SK-N-SH (cell line): ENCODE data around the gene TFB1M. TPM values are rescaled to one million over a fixed set of nuclear protein-coding genes. Genes with fewer than 3 reads are reported as not detected.

Experiments used
- CTCF ChIA-PET: fragments of 300-600, 350-600 bp; formaldehyde crosslinking; extraction: SDS; loops from one replicate; lab custom pipeline; 2021; lab: Yijun Ruan, JAX
- POLR2A ChIA-PET: fragments of 350-600 bp; sonication (Branson Sonifier 250); formaldehyde crosslinking; extraction: SDS; loops from one replicate; lab custom pipeline; 2020; ENCODE audit warnings: antibody characterized with exemption, inconsistent platforms; lab: Yijun Ruan, JAX
- DNase-seq: peaks from one replicate; pipeline ENCODE4 v3.0.0; 2012
- H2AFZ ChIP-seq: fragments of 200-600 bp; sonication (generic); 2 replicates; pipeline ENCODE4 v1.8.1; 2016; ENCODE audit warnings: antibody characterized with exemption, mild to moderate bottlenecking, low read depth
- H3F3A ChIP-seq: fragments of 200-600 bp; sonication (generic); replicated peaks from 2 replicates; pipeline ENCODE3; 2016; ENCODE audit warnings: antibody characterized with exemption, mild to moderate bottlenecking; ENCODE audit not compliant: insufficient read depth
- H3K27ac ChIP-seq, 2 experiments: fragments of 200-500 bp in 1 of 2; fragments of 200-600 bp in 1 of 2; sonication (Bioruptor generic) in 1 of 2; sonication (generic), shearing (Covaris generic) in 1 of 2; 2 replicates each; pipeline versions ENCODE4 v1.5.1 to v1.6.1; 2014 to 2016; ENCODE audit warnings: low read depth in 2 of 2, inconsistent platforms in 1 of 2, low read length in 1 of 2, mild to moderate bottlenecking in 1 of 2, mixed read lengths in 1 of 2
- H3K27me3 ChIP-seq: fragments of 200-600 bp; sonication (generic), shearing (Covaris generic); 2 replicates; pipeline ENCODE4 v1.6.1; 2016; ENCODE audit warnings: mixed run types; ENCODE audit not compliant: insufficient read depth
- H3K36me3 ChIP-seq, 2 experiments: fragments of 200-500 bp in 1 of 2; fragments of 200-600 bp in 1 of 2; sonication (Bioruptor generic) in 1 of 2; sonication (generic) in 1 of 2; replicated peaks in 1 of 2; 2 replicates each; pipeline versions ENCODE3 to v1.5.1; 2014 to 2016; ENCODE audit warnings: low read length in 1 of 2, mild to moderate bottlenecking in 1 of 2; ENCODE audit not compliant: insufficient read depth in 2 of 2, control insufficient read depth in 1 of 2
- H3K4me1 ChIP-seq, 2 experiments: fragments of 200-500 bp in 1 of 2; fragments of 200-600 bp in 1 of 2; sonication (Bioruptor generic) in 1 of 2; sonication (generic), shearing (Covaris generic) in 1 of 2; 2 replicates each; pipeline versions ENCODE4 v1.5.1 to v1.6.1; 2014 to 2016; ENCODE audit warnings: low read depth in 1 of 2, low read length in 1 of 2, mixed run types in 1 of 2; ENCODE audit not compliant: insufficient read depth in 2 of 2, control insufficient read depth in 1 of 2
- H3K4me2 ChIP-seq: fragments of 200-600 bp; sonication (generic), shearing (Covaris generic); 2 replicates; pipeline ENCODE4 v1.6.1; 2017; ENCODE audit warnings: mixed run types
- H3K4me3 ChIP-seq, 2 experiments: fragments of 200-500 bp in 1 of 2; fragments of 200-600 bp in 1 of 2; sonication (Bioruptor generic) in 1 of 2; sonication (generic), shearing (Covaris generic) in 1 of 2; 2 replicates each; pipeline versions ENCODE4 v1.5.1 to v1.8.1; 2014 to 2016; ENCODE audit warnings: low read depth in 2 of 2, inconsistent platforms in 1 of 2, low read length in 1 of 2, mild to moderate bottlenecking in 1 of 2, mixed read lengths in 1 of 2, moderate library complexity in 1 of 2
- H3K79me2 ChIP-seq: fragments of 200-600 bp; sonication (generic); 2 replicates; pipeline ENCODE4 v1.8.1; 2017; ENCODE audit warnings: mild to moderate bottlenecking; ENCODE audit not compliant: insufficient read depth
- H3K9ac ChIP-seq: fragments of 200-600 bp; sonication (generic); 2 replicates; pipeline ENCODE4 v1.6.1; 2017; ENCODE audit warnings: mixed run types
- H3K9me2 ChIP-seq: fragments of 200-600 bp; sonication (generic); 2 replicates; pipeline ENCODE4 v1.6.1; 2017; ENCODE audit warnings: mixed run types
- H3K9me3 ChIP-seq: fragments of 200-600 bp; sonication (generic); 2 replicates; pipeline ENCODE4 v1.6.1; 2017; ENCODE audit warnings: mixed run types, mild to moderate bottlenecking, moderate library complexity
- H4K20me1 ChIP-seq: fragments of 200-600 bp; sonication (generic); 2 replicates; pipeline ENCODE4 v1.6.1; 2017; ENCODE audit warnings: mild to moderate bottlenecking, mixed run types; ENCODE audit not compliant: insufficient read depth
- CTCF ChIP-seq: fragments of 200-600 bp; sonication (generic); IDR thresholded peaks from 2 replicates; pipeline ENCODE4 v1.6.1; 2017; ENCODE audit warnings: antibody characterized with exemption, mild to moderate bottlenecking, moderate library complexity
- ELF1 ChIP-seq: IDR thresholded peaks from 2 replicates; pipeline ENCODE4 v1.4.0; 2012
- EZH2phosphoT487 ChIP-seq: fragments of 200-600 bp; sonication (generic); IDR thresholded peaks from 2 replicates; pipeline ENCODE4 v1.6.1; 2017; ENCODE audit warnings: low read depth, mixed run types, mild to moderate bottlenecking, antibody characterized with exemption, moderate library complexity, borderline replicate concordance
- GATA2 ChIP-seq: sonication (generic); formaldehyde crosslinking; IDR thresholded peaks from 2 replicates; pipeline ENCODE4 v1.5.0; 2020; ENCODE audit warnings: mild to moderate bottlenecking, missing genetic modification reagents
- MAX ChIP-seq: IDR thresholded peaks from 2 replicates; pipeline ENCODE4 v1.4.0; 2012; ENCODE audit warnings: low read depth
- MEF2A ChIP-seq: IDR thresholded peaks from 2 replicates; pipeline ENCODE4 v1.4.0; 2012; ENCODE audit warnings: low read depth, borderline replicate concordance
- NFIC ChIP-seq: IDR thresholded peaks from 2 replicates; pipeline ENCODE4 v1.4.0; 2012; ENCODE audit warnings: borderline replicate concordance
- NRF1 ChIP-seq: IDR thresholded peaks from 2 replicates; pipeline ENCODE4 v1.6.1; 2012; ENCODE audit warnings: low read depth, mild to moderate bottlenecking, low read length
- POLR2AphosphoS5 ChIP-seq: IDR thresholded peaks from 2 replicates; pipeline ENCODE4 v1.6.1; 2012; ENCODE audit warnings: low read depth, low read length
- RAD21 ChIP-seq: IDR thresholded peaks from 2 replicates; pipeline ENCODE4 v1.6.1; 2012; ENCODE audit warnings: mild to moderate bottlenecking, low read length
- RCOR1 ChIP-seq: fragments of 150-350 bp; IDR thresholded peaks from 2 replicates; pipeline ENCODE4 v1.6.1; 2017; ENCODE audit warnings: antibody characterized with exemption, low read length
- RFX5 ChIP-seq: IDR thresholded peaks from 2 replicates; pipeline ENCODE4 v1.6.1; 2012; ENCODE audit warnings: mild to moderate bottlenecking, improper control_type of control experiment, low read length
- TCF12 ChIP-seq: IDR thresholded peaks from 2 replicates; pipeline ENCODE4 v1.4.0; 2012
- WGBS: methylation state at CpG from one replicate; pipeline ENCODE4 v1.1.6; 2017; ENCODE audit warnings: low lambda C conversion rate; 5-methylcytosine and 5-hydroxymethylcytosine counted together
- polyA plus RNA-seq, 3 experiments: library from polyadenylated mRNA; depleted of rRNA; stranded (reverse); fragments of >200 nt; gene quantifications; 2 replicates each; pipeline ENCODE4 v1.2.3, GENCODE V29; 2012

TFB1M gene
- polyA plus RNA-seq, 1 of the 3 experiments (the other 2 are of a cell fraction) = 28.4 TPM

GRCh38 chr6:155253337-155253736 is 60.9 kb downstream of the TFB1M start:
- peaks cover 0 to 12% of the 10 kb centered on the region in 2 experiments; a peak in 2 of 4 replicates for H3K4me1 ChIP-seq
- H4K20me1 ChIP-seq = no peaks in the 10 kb centered on the region
- peaks cover 55 to 79% of the 10 kb centered on the region in 2 experiments for H3K36me3 ChIP-seq
- no peaks in the 10 kb centered on the region for H3K9me3 ChIP-seq
- no peaks in the 10 kb centered on the region for H3K9me2 ChIP-seq
- no peak overlapping the region for H2AFZ ChIP-seq
- no peak overlapping the region for H3K9ac ChIP-seq
- no peak overlapping the region for H3K4me2 ChIP-seq
- ChIA-PET CTCF (interaction anchor here (0.7 to 4.7 kb wide), 4 partner anchors 13 to 325 kb away, joined by 3 to 28 read pairs (median 4); no protein-coding TSS in a partner anchor), POLR2A (no interaction called here)
- DNase-seq = no peak
- H3K27me3 ChIP-seq = no peaks in the 10 kb centered on the region
- 67% methylated on average over 1 of the region's 1 CpG for WGBS
- H3K4me3 ChIP-seq = no peak overlapping the region
- peaks cover 10% of the 10 kb centered on the region for H3F3A ChIP-seq
- no peaks in the 10 kb centered on the region; the same call in 1 of the 2 replicates for H3K79me2 ChIP-seq
- H3K27ac ChIP-seq = peak overlapping the region in 1 of 2 experiments; percentile 32; a peak in 2 of 4 replicates
- TF ChIP-seq NFIC (no peak), CTCF (no peak), TCF12 (0 out of 2 replicates have a peak, but pooled peaks have one; percentile 10), MEF2A (no peak), POLR2AphosphoS5 (no peak)

- WGBS = 94% methylated on average over 8 of the region's 8 CpGs
- Histone ChIP-seq H4K20me1 (no peaks in the 10 kb centered on the region), H3K4me2 (no peak overlapping the region), H3F3A (peaks cover 10% of the 10 kb centered on the region), H3K9ac (no peak overlapping the region), H3K9me2 (no peaks in the 10 kb centered on the region), H3K27ac (no peak overlapping the region), H3K9me3 (no peaks in the 10 kb centered on the region), H3K36me3 (peaks cover 48 to 72% of the 10 kb centered on the region in 2 experiments)
- DNase-seq = no peak
- TF ChIP-seq GATA2 (CRISPR knock-in tag) = no peak
- TF ChIP-seq NRF1 = no peak
- TF ChIP-seq ELF1 = no peak
- no peak for TF ChIP-seq RFX5
- TF ChIP-seq RAD21 = no peak
- no peak for TF ChIP-seq EZH2phosphoT487
- TF ChIP-seq CTCF = no peak
- no peak for TF ChIP-seq RCOR1
- no peak for TF ChIP-seq MAX
- TF ChIP-seq, all 33 proteins: peak for 0
- no peaks in the 10 kb centered on the region for H3K79me2 ChIP-seq
- peaks cover 3 to 6% of the 10 kb centered on the region in 2 experiments; a peak in 3 of 4 replicates for H3K4me1 ChIP-seq
- CTCF ChIA-PET = interaction anchor here (0.9 to 4.7 kb wide), 6 partner anchors 12 to 324 kb away, joined by 3 to 28 read pairs (median 4); no protein-coding TSS in a partner anchor
- POLR2A ChIA-PET = no interaction called here
- H2AFZ ChIP-seq = no peak overlapping the region
- H3K4me3 ChIP-seq = no peak overlapping the region
- H3K27me3 ChIP-seq = no peaks in the 10 kb centered on the region
Measured at GRCh38 chr6:155252581-155252980, 61.7 kb downstream of the TFB1M start.
